HEK293 (cell line): ENCODE data around the gene EPHA2.

Experiments used
- CTCF ChIA-PET: fragments of 350-600 bp; formaldehyde crosslinking; extraction: SDS; loops from one replicate; lab custom pipeline; 2021; ENCODE audit warnings: antibody characterized with exemption; lab: Yijun Ruan, JAX
- POLR2A ChIA-PET: fragments of 300-600 bp; formaldehyde crosslinking; extraction: SDS; loops from one replicate; lab custom pipeline; 2020; ENCODE audit warnings: antibody characterized with exemption, inconsistent platforms; lab: Yijun Ruan, JAX
- H3K27ac ChIP-seq: fragments of 200-500 bp; sonication (Bioruptor generic); 2 replicates; pipeline ENCODE4 v1.5.1; 2014; ENCODE audit warnings: low read depth, low read length, control low read depth, inconsistent platforms; ENCODE audit errors: extremely low read depth
- H3K36me3 ChIP-seq, 2 experiments: fragments of 200-500 bp in 1 of 2; sonication (Bioruptor generic) in 1 of 2; 1 replicate in 1 of 2; 2 replicates in 1 of 2; pipeline ENCODE4 v1.5.1; 2014 to 2017; ENCODE audit warnings: inconsistent platforms in 2 of 2, low read length in 2 of 2; ENCODE audit not compliant: control insufficient read depth in 2 of 2, insufficient read depth in 1 of 2
- H3K4me1 ChIP-seq: fragments of 200-500 bp; sonication (Bioruptor generic); 2 replicates; pipeline ENCODE4 v1.5.1; 2014; ENCODE audit warnings: mild to moderate bottlenecking, low read length, inconsistent platforms; ENCODE audit not compliant: control insufficient read depth, insufficient read depth
- H3K4me3 ChIP-seq: 2 replicates; pipeline ENCODE4 v1.5.1; 2011; ENCODE audit warnings: low read depth, mild to moderate bottlenecking, control low read depth, low read length, moderate library complexity
- H3K9me3 ChIP-seq: fragments of 200-500 bp; sonication (Bioruptor generic); 2 replicates; pipeline ENCODE4 v1.5.1; 2014; ENCODE audit warnings: low read depth, low read length, inconsistent platforms; ENCODE audit not compliant: control insufficient read depth, insufficient read depth
- EGR2 ChIP-seq: fragments of 450-650 bp; formaldehyde crosslinking; IDR thresholded peaks from 2 replicates; pipeline ENCODE4 v1.5.1; 2016; ENCODE audit warnings: low read depth, missing biosample characterization, missing genetic modification characterization
- ELK4 ChIP-seq: IDR thresholded peaks from 2 replicates; pipeline ENCODE4 v1.6.1; 2011; ENCODE audit warnings: mild to moderate bottlenecking, low read depth, low read length, borderline replicate concordance
- GLI2 ChIP-seq: fragments of 450-650 bp; formaldehyde crosslinking; IDR thresholded peaks from 2 replicates; pipeline ENCODE4; 2017; ENCODE audit warnings: missing biosample characterization, missing genetic modification characterization, low read depth, borderline replicate concordance
- GLIS1 ChIP-seq: fragments of 450-650 bp; formaldehyde crosslinking; IDR thresholded peaks from 2 replicates; pipeline ENCODE4 v1.5.1; 2016; ENCODE audit warnings: missing biosample characterization, missing genetic modification characterization
- KLF1 ChIP-seq: fragments of 450-650 bp; formaldehyde crosslinking; IDR thresholded peaks from 2 replicates; pipeline ENCODE4 v1.5.1; 2016; ENCODE audit warnings: missing biosample characterization, missing genetic modification characterization
- KLF9 ChIP-seq: fragments of 450-650 bp; formaldehyde crosslinking; IDR thresholded peaks from 2 replicates; pipeline ENCODE4 v1.5.1; 2016; ENCODE audit warnings: missing biosample characterization, missing genetic modification characterization, low read depth
- MZF1 ChIP-seq: fragments of 450-650 bp; formaldehyde crosslinking; IDR thresholded peaks from 2 replicates; pipeline ENCODE4 v1.5.1; 2017; ENCODE audit warnings: missing biosample characterization, missing genetic modification characterization, borderline replicate concordance
- PRDM4 ChIP-seq: fragments of 450-650 bp; formaldehyde crosslinking; IDR thresholded peaks from 2 replicates; pipeline ENCODE4 v1.5.1; 2017; ENCODE audit warnings: missing biosample characterization, missing genetic modification characterization
- REPIN1 ChIP-seq: fragments of 450-650 bp; formaldehyde crosslinking; IDR thresholded peaks from 2 replicates; pipeline ENCODE4 v1.5.1; 2017; ENCODE audit warnings: missing biosample characterization, missing genetic modification characterization, low read depth
- SCRT2 ChIP-seq: fragments of 450-650 bp; formaldehyde crosslinking; IDR thresholded peaks from 2 replicates; pipeline ENCODE4 v1.5.1; 2016; ENCODE audit warnings: missing biosample characterization, missing genetic modification characterization
- ZNF10 ChIP-seq: fragments of 450-650 bp; formaldehyde crosslinking; IDR thresholded peaks from 2 replicates; pipeline ENCODE4 v1.5.1; 2017; ENCODE audit warnings: missing biosample characterization, missing genetic modification characterization
- ZNF140 ChIP-seq: fragments of 450-650 bp; formaldehyde crosslinking; IDR thresholded peaks from 2 replicates; pipeline ENCODE4 v1.5.1; 2016; ENCODE audit warnings: missing biosample characterization, missing genetic modification characterization
- ZNF19 ChIP-seq: fragments of 450-650 bp; formaldehyde crosslinking; IDR thresholded peaks from 2 replicates; pipeline ENCODE4; 2016; ENCODE audit warnings: missing biosample characterization, missing genetic modification characterization, low read depth
- ZNF202 ChIP-seq: fragments of 450-650 bp; formaldehyde crosslinking; IDR thresholded peaks from 2 replicates; pipeline ENCODE4 v1.5.1; 2016; ENCODE audit warnings: missing biosample characterization, missing genetic modification characterization, borderline replicate concordance
- ZNF214 ChIP-seq: fragments of 450-650 bp; formaldehyde crosslinking; IDR thresholded peaks from 2 replicates; pipeline ENCODE4 v1.5.1; 2017; ENCODE audit warnings: missing biosample characterization, mild to moderate bottlenecking, missing genetic modification characterization, borderline replicate concordance
- ZNF248 ChIP-seq: fragments of 450-650 bp; formaldehyde crosslinking; IDR thresholded peaks from 2 replicates; pipeline ENCODE4 v1.5.1; 2017; ENCODE audit warnings: missing biosample characterization, missing genetic modification characterization
- ZNF266 ChIP-seq: fragments of 450-650 bp; formaldehyde crosslinking; IDR thresholded peaks from 2 replicates; pipeline ENCODE4 v1.5.1; 2016; ENCODE audit warnings: missing biosample characterization, missing genetic modification characterization, low read depth
- ZNF324 ChIP-seq: fragments of 450-650 bp; formaldehyde crosslinking; IDR thresholded peaks from 2 replicates; pipeline ENCODE4 v1.5.1; 2016; ENCODE audit warnings: missing biosample characterization, missing genetic modification characterization
- ZNF518A ChIP-seq: fragments of 450-650 bp; formaldehyde crosslinking; conservative IDR thresholded peaks from 2 replicates; pipeline ENCODE4 v1.5.1; 2016; ENCODE audit warnings: low read depth, missing biosample characterization, missing genetic modification characterization
- ZNF549 ChIP-seq: fragments of 450-650 bp; IDR thresholded peaks from 2 replicates; pipeline ENCODE4 v1.5.1; 2018; ENCODE audit warnings: missing biosample characterization, missing genetic modification characterization, mild to moderate bottlenecking, inconsistent platforms, moderate library complexity
- ZNF571 ChIP-seq: fragments of 450-650 bp; formaldehyde crosslinking; IDR thresholded peaks from 2 replicates; pipeline ENCODE4 v1.5.0; 2017; ENCODE audit warnings: missing biosample characterization, missing genetic modification characterization
- ZNF629 ChIP-seq: fragments of 450-650 bp; formaldehyde crosslinking; IDR thresholded peaks from 2 replicates; pipeline ENCODE4 v1.5.1; 2017; ENCODE audit warnings: missing biosample characterization, missing genetic modification characterization
- ZNF692 ChIP-seq: fragments of 450-650 bp; formaldehyde crosslinking; IDR thresholded peaks from 2 replicates; pipeline ENCODE4 v1.5.1; 2016; ENCODE audit warnings: missing biosample characterization, missing genetic modification characterization
- ZNF76 ChIP-seq: fragments of 450-650 bp; formaldehyde crosslinking; IDR thresholded peaks from 2 replicates; pipeline ENCODE4; 2016; ENCODE audit warnings: low read depth, missing biosample characterization, missing genetic modification characterization, borderline replicate concordance
- ZSCAN16 ChIP-seq: fragments of 450-650 bp; formaldehyde crosslinking; IDR thresholded peaks from 2 replicates; pipeline ENCODE4 v1.5.1; 2016; ENCODE audit warnings: missing biosample characterization, missing genetic modification characterization
- ZSCAN4 ChIP-seq: fragments of 450-650 bp; formaldehyde crosslinking; IDR thresholded peaks from 2 replicates; pipeline ENCODE4 v1.5.1; 2017; ENCODE audit warnings: missing biosample characterization, missing genetic modification characterization

EPHA2 gene

GRCh38 chr1:16144325-16145029 lies 11.4 kb downstream of the EPHA2 start:
- CTCF ChIA-PET, result interaction anchor here (0.7 to 5.9 kb wide), 4 partner anchors 23 to 62 kb away, joined by 3 to 39 read pairs (median 3); no protein-coding TSS in a partner anchor
- POLR2A ChIA-PET, result interaction anchor here (1.1 to 4.2 kb wide), 5 partner anchors 10 to 62 kb away, joined by 3 to 36 read pairs (median 6); partner anchors contain the start of gene EPHA2
- no peak for TF ChIP-seq PRDM4 (tag by site-specific recombination)
- TF ChIP-seq ZNF19 (tag by site-specific recombination), result no peak
- no peak for TF ChIP-seq ZNF518A
- TF ChIP-seq ZNF202, result no peak
- TF ChIP-seq GLI2, result no peak
- no peak for TF ChIP-seq ZNF214 (tag by site-specific recombination)
- TF ChIP-seq REPIN1 (tag by site-specific recombination), result no peak
- TF ChIP-seq KLF9 (tag by site-specific recombination), result no peak
- 0 out of 2 replicates have a peak, but pooled peaks have one; percentile 10 for TF ChIP-seq SCRT2 (tag by site-specific recombination)
- TF ChIP-seq ZNF629 (tag by site-specific recombination), result no peak
- no peak for TF ChIP-seq ELK4
- TF ChIP-seq ZNF692 (tag by site-specific recombination), result no peak
- TF ChIP-seq ZSCAN4 (tag by site-specific recombination), result no peak
- no peak for TF ChIP-seq ZNF571
- TF ChIP-seq ZNF76 (tag by site-specific recombination), result no peak
- no peak for TF ChIP-seq ZNF248 (tag by site-specific recombination)
- no peak for TF ChIP-seq EGR2
- no peak for TF ChIP-seq ZSCAN16 (tag by site-specific recombination)
- no peak for TF ChIP-seq KLF1 (tag by site-specific recombination)
- TF ChIP-seq ZNF140, result no peak
- TF ChIP-seq ZNF549 (tag by site-specific recombination), result no peak
- peak; percentile 87 for TF ChIP-seq GLIS1
- no peak for TF ChIP-seq ZNF10 (tag by site-specific recombination)
- TF ChIP-seq ZNF324, result no peak
- TF ChIP-seq MZF1 (tag by site-specific recombination), result no peak
- no peak for TF ChIP-seq ZNF266

More at GRCh38 chr1:16144325-16145029, 11.4 kb downstream of the EPHA2 start:
- Histone ChIP-seq H3K4me3 (no peak overlapping the region), H3K9me3 (no peaks in the 10 kb centered on the region), H3K27ac (no peak overlapping the region), H3K4me1 (peaks cover 4% of the 10 kb centered on the region; the same call in 1 of the 2 replicates), H3K36me3 (peaks cover 5 to 81% of the 10 kb centered on the region in 2 experiments; a peak in 2 of 3 replicates)
